ENCODE measurements around the gene HDDC3. TPM values are rescaled to one million over a fixed set of nuclear protein-coding genes. Genes with fewer than 3 reads are reported as not detected.

The HDDC3 gene
- total and polyA plus RNA-seq, 9 of the 15 experiments (the other 6 are each of a cell fraction or from before 2014, with no cell fraction given): 14.9 to 55.8 (median 36.9) TPM

DNA sequence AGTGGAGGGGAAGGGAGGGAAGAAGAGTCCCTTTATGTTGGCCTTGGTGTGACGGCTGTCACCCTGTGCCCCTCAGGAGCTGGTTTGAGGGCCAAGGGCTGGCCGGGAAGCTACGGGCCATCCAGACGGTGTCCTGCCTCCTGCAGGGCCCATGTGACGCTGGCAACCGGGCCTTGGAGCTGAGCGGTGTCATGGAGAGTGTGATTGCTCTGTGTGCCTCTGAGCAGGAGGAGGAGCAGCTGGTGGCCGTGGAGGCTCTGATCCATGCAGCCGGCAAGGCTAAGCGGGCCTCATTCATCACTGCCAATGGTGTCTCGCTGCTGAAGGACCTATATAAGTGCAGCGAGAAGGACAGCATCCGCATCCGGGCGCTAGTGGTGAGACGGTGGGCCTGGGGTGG is 14.2 kb upstream of the HDDC3 start:
- H3K9ac ChIP-seq (ENCODE audit: insufficient read depth in 1 of 2, low read depth in 2 of 2, low read length in 2 of 2): peak overlapping the region in 1 of 2 experiments; percentile 53; a peak in 1 of 4 replicates
- no peak overlapping the region; the same call in 2 of the 3 replicates for H3K27ac ChIP-seq (ENCODE audit: extremely low read depth, low read depth, low read length)
- H2AFZ ChIP-seq (ENCODE audit: low read depth, low read length): no peak overlapping the region
- in situ Hi-C loops (cut with MboI) (no loop called here), intact Hi-C loops (cut with micrococcal nuclease) (loop anchor here (5.0 kb wide), 1 partner anchor 86 kb away; no protein-coding TSS in a partner anchor)
- no peak overlapping the region for H3K4me2 ChIP-seq (ENCODE audit: insufficient read depth, low read length)
- H3K4me3 ChIP-seq: no peak overlapping the region
- H3K27me3 ChIP-seq (ENCODE audit: control insufficient read depth in 2 of 2, insufficient read depth in 2 of 2, low read length in 2 of 2): no peaks in the 10 kb centered on the region
- peak; percentile 34; the same call in 1 of the 2 replicates for TF ChIP-seq POLR2G (IDR thresholded peaks at IDR 0.05; ENCODE audit: low read depth, low read length)
- TF ChIP-seq ZNF586 (CRISPR knock-in tag; conservative IDR thresholded peaks at IDR 0.05): no peak
- 0 out of 2 replicates have a peak, but pooled peaks have one; percentile 3 for TF ChIP-seq CEBPG (CRISPR knock-in tag; IDR thresholded peaks at IDR 0.05)
- no peak for TF ChIP-seq CEBPG (tag; conservative IDR thresholded peaks at IDR 0.05 in 1 of 2, IDR thresholded peaks at IDR 0.05 in 1 of 2)
- CTCF ChIA-PET (ENCODE audit: low intra/inter-chr PET ratio): no interaction called here
- WGBS (ENCODE audit: insufficient coverage, low coverage, missing lambda C conversion rate): 92% methylated on average over 16 of the region's 16 CpGs
- FAIRE-seq (no peak), ATAC-seq (no peak), DNase-seq (ENCODE audit: extremely low read depth in 1 of 4, low spot score in 3 of 4) (no peak)
- H3K9me3 ChIP-seq (replicated peaks; ENCODE audit: control insufficient read depth, insufficient read depth, low read depth, low read length): no peaks in the 10 kb centered on the region
- peaks cover 87% of the 10 kb centered on the region for H3K36me3 ChIP-seq (ENCODE audit: control insufficient read depth, insufficient read depth, low read length)
- H3K4me1 ChIP-seq (replicated peaks in 1 of 2; ENCODE audit: control insufficient read depth in 2 of 2, insufficient read depth in 2 of 2, low read length in 2 of 2): peaks cover 13 to 32% of the 10 kb centered on the region in 2 experiments; a peak in 4 of 5 replicates
- no peaks in the 10 kb centered on the region for H3K79me2 ChIP-seq (ENCODE audit: control insufficient read depth, insufficient read depth, low read length)
- POLR2A ChIA-PET: interaction anchor here (1.0 to 3.0 kb wide), 4 partner anchors 11 to 75 kb away, joined by 3 to 20 read pairs (median 6); partner anchors contain the start of genes UNC45A and VPS33B
- BruUV-seq (replicated peaks): no TSS peak
- 0 out of 2 replicates have a peak, but pooled peaks cover 5% of the 10 kb centered on the region for H4K20me1 ChIP-seq (replicated peaks; ENCODE audit: control insufficient read depth, insufficient read depth, low read length)
- peaks cover 3% of the 10 kb centered on the region for H3K9me1 ChIP-seq (ENCODE audit: control insufficient read depth, insufficient read depth, low read length)

DNA sequence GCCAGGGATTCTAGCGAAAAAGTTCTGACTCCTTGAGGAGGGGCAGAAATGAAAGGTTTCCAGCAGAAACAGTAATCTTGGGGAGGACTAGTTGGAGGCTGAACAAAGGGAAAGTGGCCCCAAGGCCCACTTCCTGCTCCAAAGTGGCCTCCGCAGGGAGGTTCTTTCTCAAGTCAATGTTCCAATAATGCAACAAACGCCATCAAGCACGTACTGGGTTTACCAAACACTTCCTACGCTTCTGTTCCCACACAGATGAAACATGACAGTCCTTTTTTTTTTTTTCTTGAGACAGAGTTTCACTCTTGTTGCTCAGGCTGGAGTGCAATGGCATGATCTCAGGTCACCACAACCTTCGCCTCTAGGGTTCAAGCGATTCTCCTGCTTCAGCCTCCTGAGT is 12.7 kb upstream of the HDDC3 start:
- POLR2A ChIA-PET: interaction anchor here (1.1 to 3.0 kb wide), 4 partner anchors 9 to 10 kb away, joined by 3 to 20 read pairs (median 8); partner anchors contain the start of genes RCCD1 and UNC45A
- H3K36me3 ChIP-seq (ENCODE audit: control insufficient read depth, insufficient read depth, low read length): peaks cover 86% of the 10 kb centered on the region; the same call in 2 of the 3 replicates
- TF ChIP-seq ARNT (IDR thresholded peaks at IDR 0.05) (no peak), CHCHD3 (CRISPR knock-in tag; IDR thresholded peaks at IDR 0.05) (no peak), RBM14 (IDR thresholded peaks at IDR 0.05; ENCODE audit: borderline replicate concordance, insufficient read depth, low read depth, low read length) (no peak), NFATC3 (IDR thresholded peaks at IDR 0.05) (no peak), HCFC1 (IDR thresholded peaks at IDR 0.05; ENCODE audit: low read depth, low read length) (no peak), MTF1 (CRISPR knock-in tag; IDR thresholded peaks at IDR 0.05; ENCODE audit: borderline replicate concordance) (no peak), SMARCA5 (IDR thresholded peaks at IDR 0.05) (no peak), RBM17 (IDR thresholded peaks at IDR 0.05; ENCODE audit: borderline replicate concordance, low read depth, low read length) (no peak), ILK (tag; IDR thresholded peaks at IDR 0.05; ENCODE audit: borderline replicate concordance, low read depth) (no peak), PYGO2 (tag; IDR thresholded peaks at IDR 0.05) (no peak), BACH1 (tag; IDR thresholded peaks at IDR 0.05) (no peak)
- TF ChIP-seq, protein P1, sequence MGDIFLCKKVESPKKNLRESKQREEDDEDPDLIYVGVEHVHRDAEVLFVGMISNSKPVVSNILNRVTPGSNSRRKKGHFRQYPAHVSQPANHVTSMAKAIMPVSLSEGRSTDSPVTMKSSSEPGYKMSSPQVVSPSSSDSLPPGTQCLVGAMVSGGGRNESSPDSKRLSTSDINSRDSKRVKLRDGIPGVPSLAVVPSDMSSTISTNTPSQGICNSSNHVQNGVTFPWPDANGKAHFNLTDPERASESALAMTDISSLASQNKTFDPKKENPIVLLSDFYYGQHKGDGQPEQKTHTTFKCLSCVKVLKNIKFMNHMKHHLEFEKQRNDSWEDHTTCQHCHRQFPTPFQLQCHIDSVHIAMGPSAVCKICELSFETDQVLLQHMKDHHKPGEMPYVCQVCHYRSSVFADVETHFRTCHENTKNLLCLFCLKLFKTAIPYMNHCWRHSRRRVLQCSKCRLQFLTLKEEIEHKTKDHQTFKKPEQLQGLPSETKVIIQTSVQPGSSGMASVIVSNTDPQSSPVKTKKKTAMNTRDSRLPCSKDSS (IDR thresholded peaks at IDR 0.05; ENCODE audit: low read depth, partially characterized antibody): no peak

More for the DNA sequence above, 12.7 kb upstream of the HDDC3 start:
- BruUV-seq (replicated peaks): no TSS peak
- 100% methylated on average over 7 of the region's 7 CpGs for WGBS (ENCODE audit: insufficient coverage, low coverage, missing lambda C conversion rate)
- H4K20me1 ChIP-seq (replicated peaks; ENCODE audit: control insufficient read depth, insufficient read depth, low read length): 0 out of 2 replicates have a peak, but pooled peaks cover 5% of the 10 kb centered on the region
- no peak overlapping the region for H3K9ac ChIP-seq (ENCODE audit: insufficient read depth in 1 of 2, low read depth in 2 of 2, low read length in 2 of 2)
- in situ Hi-C loops (cut with MboI) (no loop called here), intact Hi-C loops (cut with micrococcal nuclease) (loop anchor here (5.0 kb wide), 1 partner anchor 87 kb away; no protein-coding TSS in a partner anchor)
- H3K79me2 ChIP-seq (ENCODE audit: control insufficient read depth, insufficient read depth, low read length): no peaks in the 10 kb centered on the region
- CTCF ChIA-PET (ENCODE audit: low intra/inter-chr PET ratio): no interaction called here
- H3K9me3 ChIP-seq (replicated peaks; ENCODE audit: control insufficient read depth, insufficient read depth, low read depth, low read length): no peaks in the 10 kb centered on the region
- H3K4me2 ChIP-seq (ENCODE audit: insufficient read depth, low read length): no peak overlapping the region
- H3K4me3 ChIP-seq: no peak overlapping the region
- ATAC-seq (no peak), FAIRE-seq (no peak), DNase-seq (ENCODE audit: extremely low read depth in 1 of 4, low spot score in 3 of 4) (no peak)
- peaks cover 3% of the 10 kb centered on the region for H3K9me1 ChIP-seq (ENCODE audit: control insufficient read depth, insufficient read depth, low read length)
- no peaks in the 10 kb centered on the region for H3K27me3 ChIP-seq (ENCODE audit: control insufficient read depth in 2 of 2, insufficient read depth in 2 of 2, low read length in 2 of 2)
- H2AFZ ChIP-seq (ENCODE audit: low read depth, low read length): no peak overlapping the region
- H3K4me1 ChIP-seq (replicated peaks in 1 of 2; ENCODE audit: control insufficient read depth in 2 of 2, insufficient read depth in 2 of 2, low read length in 2 of 2): peaks cover 13 to 29% of the 10 kb centered on the region in 2 experiments; a peak in 4 of 5 replicates
- no peak overlapping the region for H3K27ac ChIP-seq (ENCODE audit: extremely low read depth, low read depth, low read length)
